Epithelial cell of esophagus (primary cell): ENCODE results near the gene CD180.

ENCODE experiments used
- DNase-seq: peaks from one replicate; pipeline ENCODE4 v3.0.0; 2010; ENCODE audit warnings: low read depth
- H3K4me3 ChIP-seq: 2 replicates; pipeline ENCODE4 v1.5.1; 2011; ENCODE audit warnings: mild to moderate bottlenecking, low read length, control low read depth
- TF ChIP-seq, protein P1 (sequence below): IDR thresholded peaks from 2 replicates; pipeline ENCODE4 v1.5.1; 2011; ENCODE audit warnings: low read depth, mild to moderate bottlenecking, low read length, control low read depth, inconsistent platforms; ENCODE audit not compliant: insufficient read depth; ENCODE audit errors: missing control alignments

The CD180 gene

GRCh38 chr5:67190861-67191260, 5.7 kb downstream of the CD180 start:
- no peak for DNase-seq
- H3K4me3 ChIP-seq, result no peak overlapping the region
- TF ChIP-seq, protein P1, sequence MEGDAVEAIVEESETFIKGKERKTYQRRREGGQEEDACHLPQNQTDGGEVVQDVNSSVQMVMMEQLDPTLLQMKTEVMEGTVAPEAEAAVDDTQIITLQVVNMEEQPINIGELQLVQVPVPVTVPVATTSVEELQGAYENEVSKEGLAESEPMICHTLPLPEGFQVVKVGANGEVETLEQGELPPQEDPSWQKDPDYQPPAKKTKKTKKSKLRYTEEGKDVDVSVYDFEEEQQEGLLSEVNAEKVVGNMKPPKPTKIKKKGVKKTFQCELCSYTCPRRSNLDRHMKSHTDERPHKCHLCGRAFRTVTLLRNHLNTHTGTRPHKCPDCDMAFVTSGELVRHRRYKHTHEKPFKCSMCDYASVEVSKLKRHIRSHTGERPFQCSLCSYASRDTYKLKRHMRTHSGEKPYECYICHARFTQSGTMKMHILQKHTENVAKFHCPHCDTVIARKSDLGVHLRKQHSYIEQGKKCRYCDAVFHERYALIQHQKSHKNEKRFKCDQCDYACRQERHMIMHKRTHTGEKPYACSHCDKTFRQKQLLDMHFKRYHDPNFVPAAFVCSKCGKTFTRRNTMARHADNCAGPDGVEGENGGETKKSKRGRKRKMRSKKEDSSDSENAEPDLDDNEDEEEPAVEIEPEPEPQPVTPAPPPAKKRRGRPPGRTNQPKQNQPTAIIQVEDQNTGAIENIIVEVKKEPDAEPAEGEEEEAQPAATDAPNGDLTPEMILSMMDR, result no peak

GRCh38 chr5:67190410-67190809, 6.2 kb downstream of the CD180 start:
- TF ChIP-seq, protein P1, result no peak
- H3K4me3 ChIP-seq, result no peak overlapping the region
- DNase-seq, result no peak

DNA sequence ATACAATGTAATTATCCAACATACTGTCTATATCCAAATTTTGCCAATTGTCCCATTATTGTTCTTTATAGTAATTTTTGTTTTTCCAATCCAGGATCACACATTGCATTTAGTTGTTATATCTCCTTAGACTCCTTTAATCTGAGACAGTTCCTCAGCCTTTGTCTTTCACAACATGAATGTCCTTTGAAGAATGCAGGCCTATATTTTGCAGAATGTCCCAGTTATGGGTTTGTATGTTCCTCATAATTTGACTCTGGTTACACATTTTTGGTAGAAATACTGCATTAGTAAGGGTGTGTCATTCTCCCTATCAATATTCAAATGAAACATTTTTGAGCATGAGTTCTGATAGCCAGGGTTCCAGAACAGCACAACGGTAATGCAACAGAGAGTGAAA, 6.7 kb downstream of the CD180 start:
- no peak for DNase-seq
- no peak overlapping the region for H3K4me3 ChIP-seq
- TF ChIP-seq, protein P1, result no peak

- no peak overlapping the region for H3K4me3 ChIP-seq
- TF ChIP-seq, protein P1, result no peak
- no peak for DNase-seq
These were observed 7.6 kb downstream of the CD180 start for GRCh38 chr5:67189079-67189354.

GRCh38 chr5:67188274-67189078, 8.1 kb downstream of the CD180 start:
- H3K4me3 ChIP-seq, result no peak overlapping the region
- TF ChIP-seq, protein P1, result no peak
- DNase-seq, result no peak

DNA sequence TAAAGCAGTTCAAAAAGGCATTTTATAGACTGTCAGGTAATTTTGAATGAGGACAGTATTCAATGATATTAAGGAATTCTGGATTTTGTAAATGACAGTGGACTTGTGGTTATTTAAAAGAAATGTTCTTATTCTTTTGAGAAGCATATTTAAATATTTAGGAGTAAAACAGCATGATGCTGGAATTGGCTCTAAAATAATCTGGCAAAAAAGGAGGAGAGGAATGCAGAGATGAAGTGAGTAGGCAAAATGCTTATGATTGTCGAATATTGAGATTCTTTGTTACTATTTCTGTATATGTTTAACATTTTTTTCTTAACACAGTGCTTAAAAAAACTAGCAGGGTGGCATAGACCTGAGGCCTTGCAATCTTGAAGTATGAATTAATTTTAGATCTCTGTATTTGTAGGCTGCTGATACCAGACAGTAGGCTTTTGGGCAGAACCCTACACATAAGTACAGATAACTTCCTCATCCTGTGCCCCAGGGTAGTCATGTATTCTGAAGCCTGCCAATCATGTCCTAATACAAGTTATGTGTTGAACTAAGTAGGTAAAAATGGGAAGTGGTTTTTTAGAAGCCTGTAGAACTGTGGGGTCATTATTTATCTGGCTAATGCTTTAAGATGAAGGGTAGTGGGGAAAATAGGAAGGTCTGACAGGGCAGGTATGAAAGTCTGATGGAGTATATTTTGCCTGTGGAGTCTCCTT, 9.4 kb downstream of the CD180 start:
- TF ChIP-seq, protein P1, result no peak
- DNase-seq, result no peak
- H3K4me3 ChIP-seq, result no peak overlapping the region

GRCh38 chr5:67183859-67184258, 12.7 kb downstream of the CD180 start:
- DNase-seq, result no peak
- TF ChIP-seq, protein P1, result no peak
- no peak overlapping the region for H3K4me3 ChIP-seq
